Measurements from ENCODE around the gene BDKRB1.

GRCh38 chr14:96212140-96212539, 43.9 kb upstream of the BDKRB1 start:
- TF ChIP-seq POLR2AphosphoS5 (IDR thresholded peaks at IDR 0.05; ENCODE audit: insufficient read depth, low read depth, low read length) = no peak
- TF ChIP-seq, protein P1, sequence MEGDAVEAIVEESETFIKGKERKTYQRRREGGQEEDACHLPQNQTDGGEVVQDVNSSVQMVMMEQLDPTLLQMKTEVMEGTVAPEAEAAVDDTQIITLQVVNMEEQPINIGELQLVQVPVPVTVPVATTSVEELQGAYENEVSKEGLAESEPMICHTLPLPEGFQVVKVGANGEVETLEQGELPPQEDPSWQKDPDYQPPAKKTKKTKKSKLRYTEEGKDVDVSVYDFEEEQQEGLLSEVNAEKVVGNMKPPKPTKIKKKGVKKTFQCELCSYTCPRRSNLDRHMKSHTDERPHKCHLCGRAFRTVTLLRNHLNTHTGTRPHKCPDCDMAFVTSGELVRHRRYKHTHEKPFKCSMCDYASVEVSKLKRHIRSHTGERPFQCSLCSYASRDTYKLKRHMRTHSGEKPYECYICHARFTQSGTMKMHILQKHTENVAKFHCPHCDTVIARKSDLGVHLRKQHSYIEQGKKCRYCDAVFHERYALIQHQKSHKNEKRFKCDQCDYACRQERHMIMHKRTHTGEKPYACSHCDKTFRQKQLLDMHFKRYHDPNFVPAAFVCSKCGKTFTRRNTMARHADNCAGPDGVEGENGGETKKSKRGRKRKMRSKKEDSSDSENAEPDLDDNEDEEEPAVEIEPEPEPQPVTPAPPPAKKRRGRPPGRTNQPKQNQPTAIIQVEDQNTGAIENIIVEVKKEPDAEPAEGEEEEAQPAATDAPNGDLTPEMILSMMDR (IDR thresholded peaks at IDR 0.05; ENCODE audit: extremely low read depth in 1 of 2, insufficient read depth in 1 of 2, low read depth in 1 of 2, low read length in 2 of 2) = no peak
